ENCODE results near the gene GPRC5D.

The GPRC5D gene

GRCh38 chr12:12933742-12934141, 18.2 kb downstream of the GPRC5D start:
- no peak for DNase-seq

GRCh38 chr12:12930633-12931219, 21.2 kb downstream of the GPRC5D start:
- no peak for DNase-seq

GRCh38 chr12:12929696-12930095, 22.3 kb downstream of the GPRC5D start:
- DNase-seq: no peak

- peak; percentile 63 for DNase-seq
Measured at GRCh38 chr12:12927211-12928079, 24.5 kb downstream of the GPRC5D start.

- no peak for DNase-seq
Measured at GRCh38 chr12:12926571-12927071, 25.3 kb downstream of the GPRC5D start.

GRCh38 chr12:12925388-12925787, 26.6 kb downstream of the GPRC5D start:
- no peak for DNase-seq

GRCh38 chr12:12924169-12924568, 27.8 kb downstream of the GPRC5D start:
- DNase-seq: no peak

GRCh38 chr12:12922978-12923377, 29.0 kb downstream of the GPRC5D start:
- no peak for DNase-seq

GRCh38 chr12:12922191-12922616, 29.8 kb downstream of the GPRC5D start:
- no peak for DNase-seq

GRCh38 chr12:12919666-12920435, 32.1 kb downstream of the GPRC5D start:
- no peak for DNase-seq

GRCh38 chr12:12918781-12919389, 33.1 kb downstream of the GPRC5D start:
- DNase-seq: no peak

- no peak for DNase-seq
Measured at GRCh38 chr12:12917517-12917916, 34.5 kb downstream of the GPRC5D start.

GRCh38 chr12:12916135-12916944, 35.6 kb downstream of the GPRC5D start:
- DNase-seq: peak; percentile 86

GRCh38 chr12:12915656-12916055, 36.3 kb downstream of the GPRC5D start:
- no peak for DNase-seq

- no peak for DNase-seq
Measured at GRCh38 chr12:12912711-12913110, 39.3 kb downstream of the GPRC5D start.

GRCh38 chr12:12909995-12910420, 42.0 kb downstream of the GPRC5D start:
- no peak for DNase-seq

GRCh38 chr12:12909228-12909994, 42.6 kb downstream of the GPRC5D start:
- no peak for DNase-seq

- no peak for DNase-seq
Measured at GRCh38 chr12:12908711-12909110, 43.3 kb downstream of the GPRC5D start.

GRCh38 chr12:12908252-12908651, 43.7 kb downstream of the GPRC5D start:
- DNase-seq: no peak

GRCh38 chr12:12907552-12907951, 44.4 kb downstream of the GPRC5D start:
- DNase-seq: no peak

All from CD4-positive, alpha-beta T cell treated with Interleukin-6 for 4 hours (primary cell).